B cell (primary cell): ENCODE measurements around the gene OR7A10.

ENCODE experiments used
- EZH2 ChIP-seq: IDR thresholded peaks from 2 replicates; pipeline ENCODE4 v1.6.1; 2012; ENCODE audit warnings: borderline replicate concordance, low read depth, mild to moderate bottlenecking, moderate library complexity, low read length; ENCODE audit not compliant: insufficient read depth, poor library complexity, severe bottlenecking
- TF ChIP-seq, protein P1 (sequence below): fragments of 200-600 bp; IDR thresholded peaks from one replicate; pipeline ENCODE4 v1.8.0; 2022; ENCODE audit warnings: antibody characterized with exemption, mild to moderate bottlenecking

DNA sequence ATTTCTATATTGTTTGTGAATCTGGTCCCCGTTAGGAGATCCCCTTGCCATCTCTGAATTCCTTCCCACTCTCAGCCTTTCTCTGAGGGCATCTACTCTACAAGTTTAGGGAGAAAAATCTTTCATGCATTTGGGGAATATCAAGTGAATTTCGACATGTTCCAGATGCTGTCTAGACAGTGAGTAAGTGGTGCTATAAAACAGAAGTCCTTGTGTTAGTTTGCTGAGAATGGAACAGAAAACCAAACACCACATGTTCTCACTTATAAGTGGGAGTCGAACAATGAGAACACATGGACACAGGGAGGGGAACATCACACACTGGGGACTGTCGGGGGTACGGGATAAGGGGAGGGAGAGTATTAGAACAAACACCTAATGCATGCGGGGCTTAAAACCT is 5.1 kb downstream of the OR7A10 start:
- TF ChIP-seq, protein P1, sequence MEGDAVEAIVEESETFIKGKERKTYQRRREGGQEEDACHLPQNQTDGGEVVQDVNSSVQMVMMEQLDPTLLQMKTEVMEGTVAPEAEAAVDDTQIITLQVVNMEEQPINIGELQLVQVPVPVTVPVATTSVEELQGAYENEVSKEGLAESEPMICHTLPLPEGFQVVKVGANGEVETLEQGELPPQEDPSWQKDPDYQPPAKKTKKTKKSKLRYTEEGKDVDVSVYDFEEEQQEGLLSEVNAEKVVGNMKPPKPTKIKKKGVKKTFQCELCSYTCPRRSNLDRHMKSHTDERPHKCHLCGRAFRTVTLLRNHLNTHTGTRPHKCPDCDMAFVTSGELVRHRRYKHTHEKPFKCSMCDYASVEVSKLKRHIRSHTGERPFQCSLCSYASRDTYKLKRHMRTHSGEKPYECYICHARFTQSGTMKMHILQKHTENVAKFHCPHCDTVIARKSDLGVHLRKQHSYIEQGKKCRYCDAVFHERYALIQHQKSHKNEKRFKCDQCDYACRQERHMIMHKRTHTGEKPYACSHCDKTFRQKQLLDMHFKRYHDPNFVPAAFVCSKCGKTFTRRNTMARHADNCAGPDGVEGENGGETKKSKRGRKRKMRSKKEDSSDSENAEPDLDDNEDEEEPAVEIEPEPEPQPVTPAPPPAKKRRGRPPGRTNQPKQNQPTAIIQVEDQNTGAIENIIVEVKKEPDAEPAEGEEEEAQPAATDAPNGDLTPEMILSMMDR = no peak
- TF ChIP-seq EZH2 = no peak
